ENCODE measurements around the gene NT5C3B.
A peak's percentile ranks its signal among the peaks of the same experiment; 100 is the strongest.
"Not testable (repeated sequence)": the region's sequence is repeated elsewhere in the genome, so short reads cannot be mapped to it uniquely, and the experiment has no call there.

The NT5C3B gene

DNA sequence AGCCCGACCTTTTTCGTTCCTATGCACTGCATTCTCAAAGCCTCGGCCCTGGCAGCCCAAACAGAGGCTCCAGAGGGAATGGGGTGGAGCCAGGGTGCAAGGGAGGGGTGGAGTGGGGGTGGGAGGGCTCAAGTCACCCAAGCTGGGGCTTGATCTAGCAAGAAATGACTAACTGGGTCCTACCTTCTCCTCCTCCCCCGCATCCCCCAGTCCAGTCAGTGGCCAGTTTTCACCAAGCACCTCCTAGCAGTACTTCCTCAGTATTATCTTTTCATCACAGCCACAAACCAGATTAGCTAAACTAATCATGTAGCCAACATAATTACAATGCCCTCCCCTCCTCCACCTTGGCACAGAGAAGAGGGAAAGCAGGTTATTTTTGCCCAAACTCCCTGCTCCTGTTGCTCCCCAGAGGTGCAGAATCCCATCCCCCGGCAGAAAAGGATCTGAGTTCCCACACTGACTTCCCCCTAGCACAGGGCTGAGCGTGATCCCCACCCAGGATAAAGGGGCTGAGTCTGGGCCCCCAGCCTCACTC lies 51.8 kb downstream of the NT5C3B start:
- DNase-seq (ENCODE audit: low read depth), result peak; percentile 72

DNA sequence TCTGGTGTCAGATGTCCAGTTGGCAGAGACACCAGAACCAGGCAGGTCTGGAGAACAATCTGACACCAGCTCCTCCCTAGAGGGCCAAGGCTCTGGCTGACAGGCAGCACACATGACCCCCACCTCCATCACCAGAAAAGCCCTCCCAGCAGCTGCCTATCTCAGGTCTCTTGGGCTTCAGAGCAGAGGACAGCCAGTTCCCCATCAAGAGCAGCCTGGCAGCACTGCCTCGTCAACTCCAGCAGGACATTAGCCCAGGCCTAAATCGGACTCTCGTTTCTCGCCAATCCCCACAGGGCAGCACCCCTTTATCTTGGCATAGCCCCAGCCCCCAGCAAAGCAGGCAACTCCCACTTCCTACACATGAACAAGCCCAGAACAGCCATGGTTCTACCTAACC lies 53.9 kb downstream of the NT5C3B start:
- DNase-seq (ENCODE audit: low read depth), result no peak

DNA sequence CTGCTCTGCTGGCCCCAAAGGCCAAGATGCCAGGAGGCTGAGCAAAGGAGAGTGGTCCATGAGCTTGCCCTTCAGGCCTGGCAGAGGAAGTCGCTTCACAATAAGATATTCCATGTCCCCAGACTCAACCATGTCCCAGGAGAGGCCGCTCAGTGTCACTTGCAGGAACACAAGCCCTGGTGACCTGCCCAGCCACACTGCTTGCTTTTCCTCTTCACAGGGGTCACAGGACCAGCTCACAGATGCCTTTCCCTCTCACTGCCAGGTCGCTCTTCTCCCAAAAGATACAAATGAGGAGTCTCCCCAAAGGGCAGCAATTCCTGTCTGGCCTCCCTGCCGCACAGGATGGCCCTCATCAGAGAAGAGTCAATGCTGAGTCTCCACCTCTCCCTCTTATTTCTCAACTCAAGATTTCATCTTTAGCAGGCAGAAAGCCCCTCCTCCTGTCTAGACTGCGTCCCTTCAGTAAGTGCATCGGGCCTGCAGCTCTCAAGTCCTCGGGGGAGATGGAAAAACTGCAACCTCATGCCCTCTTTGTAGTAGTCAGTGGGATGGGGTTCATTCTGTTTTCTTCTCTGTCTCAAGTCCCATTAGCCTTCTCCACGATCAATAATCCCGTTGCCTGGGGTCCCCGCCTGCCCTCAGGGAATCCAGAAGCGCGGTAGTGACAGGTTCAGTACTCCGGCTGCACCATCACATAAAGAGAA lies 54.5 kb downstream of the NT5C3B start:
- DNase-seq (ENCODE audit: low read depth), result peak; percentile 36

DNA sequence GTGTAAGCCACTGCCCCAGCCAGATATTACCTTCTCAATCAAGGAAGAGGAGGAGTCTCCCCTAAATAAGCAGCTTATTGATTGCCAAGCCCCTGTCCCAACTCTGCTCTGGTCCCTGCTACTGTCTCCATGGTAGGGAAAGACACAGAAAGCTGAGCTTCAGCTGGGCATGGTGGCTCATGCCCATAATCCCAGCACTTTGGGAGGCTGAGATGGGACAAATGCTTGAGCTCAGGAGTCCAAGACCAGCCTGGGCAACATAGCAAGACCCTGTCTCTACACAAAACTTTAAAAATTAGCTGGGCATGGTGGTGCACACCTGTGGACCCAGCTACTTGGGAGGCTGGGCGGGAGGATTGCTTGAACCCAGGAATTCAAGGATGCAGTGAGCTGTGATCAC lies 56.1 kb downstream of the NT5C3B start:
- no peak for DNase-seq (ENCODE audit: low read depth)

DNA sequence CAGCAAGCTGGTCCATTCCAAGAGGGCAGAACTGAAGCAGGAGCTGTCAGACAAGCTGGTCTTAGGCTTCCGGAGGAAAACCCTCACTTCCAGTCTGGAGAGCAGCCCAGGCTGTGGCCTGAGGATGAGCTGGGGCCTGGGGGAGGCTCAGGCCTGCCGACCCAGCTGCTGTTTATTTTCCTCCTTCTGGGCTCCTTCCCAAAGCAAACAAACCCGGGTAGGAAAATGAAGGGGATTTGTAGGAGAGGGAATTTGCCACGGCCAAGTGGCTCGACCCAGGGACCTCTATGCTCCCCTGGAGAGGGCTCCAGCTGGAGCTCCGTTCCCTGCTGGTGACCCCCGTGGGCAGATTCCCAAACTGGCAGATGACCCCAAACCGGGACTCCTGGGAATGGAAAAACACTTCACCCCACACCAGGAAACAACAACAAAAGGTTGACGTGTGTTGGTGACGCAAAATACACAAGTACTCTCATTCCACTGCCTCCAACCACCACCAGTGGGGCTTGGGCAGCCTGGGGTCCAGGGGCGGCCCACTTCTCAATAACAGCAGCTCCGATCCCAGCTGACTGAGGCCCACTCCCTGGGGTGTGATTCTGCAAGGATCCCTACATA lies 58.4 kb downstream of the NT5C3B start:
- DNase-seq (ENCODE audit: low read depth), result peak; percentile 94

DNA sequence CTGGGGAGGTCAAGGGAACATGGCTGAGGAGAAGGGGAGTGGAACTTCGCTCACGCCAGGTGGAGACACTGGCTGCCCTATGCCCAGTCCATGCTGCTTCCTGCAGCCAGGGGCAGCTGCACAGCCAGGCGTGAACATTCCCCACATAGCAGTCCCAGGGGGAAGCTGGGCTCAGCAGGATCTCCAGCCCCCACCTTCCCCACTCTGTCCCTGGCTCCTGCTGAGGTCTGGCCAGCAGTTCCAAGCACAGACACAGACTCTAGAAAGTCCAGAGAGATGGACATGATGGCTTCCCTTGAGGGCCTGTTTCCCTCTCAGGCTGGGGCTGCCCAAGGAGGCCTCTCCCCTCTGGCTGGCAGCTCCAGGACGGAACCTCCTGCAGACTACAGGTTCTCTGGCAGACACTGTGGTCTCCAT lies 58.9 kb downstream of the NT5C3B start:
- peak; percentile 41 for DNase-seq (ENCODE audit: low read depth)

DNA sequence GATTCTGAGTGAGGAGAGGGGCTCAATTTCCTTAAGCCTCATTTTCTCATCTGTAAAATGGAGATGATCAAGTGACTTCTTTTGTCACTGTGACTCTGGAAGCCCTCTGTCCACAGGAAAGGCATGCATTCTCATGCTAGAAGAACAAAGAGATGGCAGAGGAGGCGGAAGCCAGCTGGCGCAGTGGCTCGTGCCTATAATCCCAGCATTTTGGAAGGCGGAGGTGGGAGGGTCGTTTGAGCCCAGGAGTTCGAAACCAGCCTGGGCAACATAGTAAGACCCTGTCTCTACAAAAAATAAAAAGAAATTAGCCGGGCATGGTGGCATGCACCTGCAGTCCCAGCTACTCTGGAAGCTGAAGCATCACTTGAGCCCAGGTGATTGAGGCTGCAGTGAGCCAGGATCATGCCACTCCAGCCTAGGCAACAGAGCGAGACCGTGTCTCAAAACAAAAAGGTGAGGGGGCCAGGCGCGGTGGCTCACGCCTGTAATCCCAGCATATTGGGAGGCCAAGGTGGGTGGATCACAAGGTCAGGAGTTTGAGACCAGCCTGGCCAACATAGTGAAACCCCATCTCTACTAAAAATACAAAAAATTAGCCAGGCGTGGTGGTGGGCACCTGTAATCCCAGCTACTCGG lies 59.7 kb downstream of the NT5C3B start:
- DNase-seq (ENCODE audit: low read depth), result not testable (repeated sequence)

DNA sequence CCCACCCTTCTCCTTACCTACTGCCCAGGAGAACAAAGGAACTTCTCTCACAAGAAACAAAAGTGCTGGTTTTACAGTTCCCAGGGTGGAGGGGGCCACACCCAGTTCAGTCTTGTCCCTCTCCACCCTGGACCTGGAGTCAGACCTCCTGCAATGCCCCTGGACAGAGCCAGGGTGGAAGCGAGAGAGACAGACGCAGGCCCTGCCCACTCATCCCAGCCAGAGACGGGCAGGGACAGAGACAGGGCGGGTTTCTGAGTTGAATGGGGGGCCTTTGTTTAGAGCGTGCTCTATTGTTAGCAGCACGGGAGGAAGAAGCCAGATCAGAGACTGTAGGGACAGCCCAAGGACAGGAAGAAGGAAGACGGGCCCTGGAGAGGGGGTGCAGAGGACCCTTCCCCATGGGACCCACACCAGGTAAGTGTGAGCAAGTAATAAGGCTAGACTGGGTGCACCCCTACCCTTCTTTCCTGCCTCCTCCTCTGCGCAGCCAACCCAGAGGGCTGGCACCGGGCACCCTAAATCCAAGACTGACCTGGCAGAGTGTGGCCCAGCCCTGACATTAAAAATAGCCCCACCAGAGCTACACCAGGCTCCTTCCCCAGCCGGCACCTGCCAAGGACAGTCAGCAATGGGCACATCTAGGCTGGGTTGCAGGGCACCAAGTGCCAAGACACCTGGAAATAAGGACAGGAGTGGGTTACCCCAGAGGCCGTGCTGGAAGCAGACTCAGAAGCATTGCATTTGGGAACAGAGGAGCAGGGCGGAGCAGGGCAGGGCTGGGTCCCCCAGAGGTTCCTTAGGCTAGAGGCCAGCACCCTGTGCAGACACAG lies 60.4 kb downstream of the NT5C3B start:
- DNase-seq (ENCODE audit: low read depth), result no peak
